Measurements from ENCODE around the gene NUP210.

Gene NUP210

DNA sequence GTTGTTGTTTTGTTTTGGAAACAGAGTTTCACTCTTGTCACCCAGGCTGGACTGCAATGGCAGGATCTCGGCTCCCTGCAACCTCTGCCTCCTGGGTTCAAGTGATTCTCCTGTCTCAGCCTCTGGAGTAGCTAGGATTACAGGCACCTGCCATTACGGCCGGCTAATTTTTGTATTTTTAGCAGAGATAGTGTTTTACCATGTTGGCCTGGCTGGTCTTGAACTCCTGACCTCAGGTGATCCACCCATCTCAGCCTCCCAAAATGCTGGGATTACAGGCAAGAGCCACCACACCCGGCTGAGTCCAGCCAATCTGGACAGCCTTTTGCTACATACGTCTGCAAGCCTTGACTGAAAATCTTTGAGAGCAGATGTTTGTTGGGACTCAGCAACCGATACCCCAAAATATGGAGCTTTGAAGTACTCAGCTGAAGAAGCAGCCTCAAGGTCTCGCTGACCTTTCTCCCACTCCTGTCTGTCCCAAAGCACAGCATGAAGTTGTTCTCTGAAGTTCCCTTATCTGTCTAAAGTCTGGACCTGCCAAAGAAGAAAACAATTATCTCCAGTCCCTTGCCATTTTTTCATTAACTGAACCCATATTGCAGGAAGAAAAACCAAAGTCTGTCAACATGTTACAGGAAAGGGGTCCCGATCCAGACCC lies 9.6 kb upstream of the NUP210 start:
- ATAC-seq: no peak

DNA sequence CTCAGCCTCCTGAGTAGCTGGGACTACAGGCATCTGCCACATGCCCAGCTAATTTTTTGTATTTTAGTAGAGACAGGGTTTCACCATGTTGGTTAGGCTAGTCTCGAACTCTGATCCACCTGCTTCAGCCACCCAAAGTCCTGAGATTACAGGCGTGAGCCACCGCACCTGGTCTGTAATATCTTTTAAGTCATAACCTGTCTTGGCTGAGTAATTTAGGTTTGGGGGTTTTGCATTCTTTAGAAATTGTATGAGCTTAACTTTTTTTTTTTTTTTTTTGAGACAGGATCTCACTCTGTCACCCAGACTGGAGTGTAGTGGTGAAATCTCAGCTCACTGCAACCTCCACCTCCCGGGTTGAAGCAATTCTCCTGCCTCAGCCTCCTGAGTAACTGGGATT lies 8.6 kb upstream of the NUP210 start:
- ATAC-seq: peak; percentile 53 to 73

DNA sequence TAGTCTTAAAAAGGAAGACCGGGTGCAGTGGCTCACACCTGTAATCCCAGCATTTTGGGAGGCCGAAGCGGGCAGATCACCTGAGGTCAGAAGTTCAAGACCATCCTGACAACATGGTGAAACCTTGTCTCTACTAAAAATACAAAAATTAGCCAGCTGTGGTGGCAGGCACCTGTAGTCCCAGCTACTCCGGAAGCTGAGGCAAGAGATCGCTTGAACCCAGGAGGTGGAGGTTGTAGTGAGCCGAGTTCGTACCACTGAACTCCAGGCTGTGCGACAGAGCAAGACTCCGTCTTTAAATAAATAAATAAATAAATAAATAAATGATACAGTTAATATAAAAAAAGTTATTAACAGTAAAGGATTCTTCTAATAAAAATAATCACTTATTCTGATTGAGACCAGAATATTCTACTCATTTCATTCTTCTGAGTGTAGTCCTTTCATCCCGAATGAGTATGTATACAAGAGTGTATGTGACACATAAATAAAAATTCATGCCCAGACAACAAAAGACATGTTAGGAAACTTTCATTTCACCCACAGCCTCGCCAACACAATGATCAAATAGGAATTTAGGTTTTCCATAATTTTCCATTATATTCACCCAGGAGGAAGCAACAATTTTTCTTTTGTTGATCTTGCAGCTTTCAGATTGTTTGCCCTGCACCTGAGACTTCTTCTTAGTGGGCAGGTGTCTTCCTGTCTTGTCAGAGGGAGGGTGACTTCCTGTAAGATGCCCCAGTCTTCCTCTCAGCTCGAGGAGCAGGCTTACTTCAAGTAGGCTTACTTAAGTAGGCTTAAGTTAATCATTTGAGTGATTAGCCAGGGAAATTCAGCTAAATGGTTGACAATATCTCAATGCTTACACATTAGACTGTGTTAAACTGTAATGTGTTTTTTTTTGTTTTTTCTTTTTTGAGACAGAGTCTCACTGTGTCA lies 7.8 kb upstream of the NUP210 start:
- peak; percentile 77 to 82 for ATAC-seq

DNA sequence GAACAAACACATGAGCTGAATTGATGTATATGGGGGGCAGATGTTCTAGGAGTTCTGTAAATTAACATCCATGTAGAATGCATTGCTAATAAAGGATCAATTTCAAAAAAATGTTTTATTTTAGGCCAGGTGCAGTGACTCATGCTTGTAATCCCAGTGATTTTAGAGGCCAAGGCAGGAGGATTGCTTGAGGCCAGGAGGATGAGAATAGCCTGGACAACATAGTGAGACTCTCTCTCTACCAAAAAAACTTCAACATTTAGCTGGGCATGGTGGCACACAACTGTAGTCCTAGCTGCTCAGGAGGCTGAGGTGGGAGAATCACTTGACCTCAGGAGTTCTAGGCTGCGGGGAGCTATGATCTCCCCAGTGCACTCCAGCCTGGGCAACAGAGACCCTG lies 6.5 kb upstream of the NUP210 start:
- no peak for ATAC-seq

DNA sequence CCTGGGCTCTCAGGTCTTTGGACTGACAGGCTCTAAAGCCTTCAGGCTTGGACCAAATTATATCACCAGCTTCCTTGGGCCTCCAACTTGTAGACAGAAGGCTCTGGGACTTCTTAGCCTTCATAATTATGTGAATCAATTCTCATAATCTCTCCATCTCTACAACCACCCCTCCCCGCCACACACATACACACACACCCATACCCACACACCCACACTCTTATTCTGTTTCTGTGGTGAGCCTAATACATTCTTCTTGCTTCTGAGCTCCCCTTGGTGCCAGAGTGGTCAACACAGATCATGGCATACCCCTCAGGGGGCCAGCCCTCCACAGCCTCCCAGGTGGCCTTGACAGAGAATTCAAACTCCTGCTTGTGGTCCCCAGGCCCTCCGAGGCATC lies 5.6 kb upstream of the NUP210 start:
- no peak for ATAC-seq

DNA sequence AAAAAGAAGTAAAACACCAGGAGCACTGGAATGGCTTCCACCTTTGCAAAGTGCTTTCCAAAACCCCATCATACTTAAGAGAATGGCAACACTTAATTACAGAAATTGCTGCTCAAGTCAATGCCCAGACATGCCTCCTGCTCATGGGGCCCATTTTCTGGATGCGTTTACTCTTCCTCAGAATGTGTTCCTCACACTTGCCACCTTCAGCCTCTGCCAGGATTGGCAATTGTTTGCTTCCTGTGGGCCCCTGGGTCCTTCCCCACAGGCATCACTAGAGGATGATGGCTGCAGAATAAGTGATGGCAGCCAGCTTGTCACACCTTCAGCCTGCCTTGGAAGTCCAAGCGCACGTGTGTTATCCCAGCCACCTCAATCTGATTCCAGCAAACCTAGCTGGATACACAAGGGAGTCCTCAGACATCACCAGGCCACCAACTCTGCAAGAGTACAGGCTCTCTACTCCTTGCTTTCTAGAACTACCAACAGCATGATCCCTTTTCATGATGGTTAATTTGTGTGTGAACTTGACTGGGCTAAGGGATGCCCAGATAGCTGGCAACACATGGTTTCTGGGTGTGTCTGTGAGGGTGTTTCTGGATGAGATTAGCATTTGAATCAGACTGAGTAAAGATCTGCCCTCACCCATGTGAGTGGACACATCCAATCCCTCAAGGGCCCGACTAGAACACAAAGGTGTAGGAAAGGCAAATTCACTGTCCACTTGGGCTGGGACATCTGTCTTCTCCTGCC lies 4.9 kb upstream of the NUP210 start:
- ATAC-seq: no peak

DNA sequence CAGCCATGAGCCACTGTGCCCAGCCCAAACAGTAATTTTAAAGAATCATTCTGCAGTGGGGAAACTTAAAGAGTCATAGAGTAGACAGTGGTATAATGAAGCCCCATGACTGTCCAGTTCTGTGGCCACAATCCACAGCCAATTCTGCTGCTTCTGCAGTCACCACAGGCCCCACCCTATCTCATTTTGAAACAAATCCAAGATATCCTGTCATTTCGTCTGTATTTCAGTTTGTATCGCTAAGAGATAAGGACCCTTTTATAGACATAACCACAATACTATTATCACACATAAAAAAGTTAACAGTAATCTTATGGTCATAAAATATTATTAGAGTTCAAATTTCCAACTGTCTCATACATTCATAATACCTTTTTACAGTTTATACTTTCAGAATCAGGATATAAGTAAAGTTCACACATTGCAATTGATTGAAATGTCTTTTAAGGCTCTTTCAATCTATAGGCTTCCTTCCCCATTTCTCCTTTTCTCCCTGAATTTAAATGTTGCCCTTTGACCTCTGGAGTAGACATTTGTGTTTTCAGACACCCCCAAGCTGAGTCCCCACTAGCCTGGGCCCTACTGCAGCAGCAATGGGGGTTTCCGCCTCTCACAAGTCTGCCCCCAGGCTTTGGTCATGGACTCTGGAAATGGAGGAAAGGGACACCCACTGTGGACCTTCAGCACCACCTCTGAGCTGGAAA lies 4.2 kb upstream of the NUP210 start:
- no peak for ATAC-seq

DNA sequence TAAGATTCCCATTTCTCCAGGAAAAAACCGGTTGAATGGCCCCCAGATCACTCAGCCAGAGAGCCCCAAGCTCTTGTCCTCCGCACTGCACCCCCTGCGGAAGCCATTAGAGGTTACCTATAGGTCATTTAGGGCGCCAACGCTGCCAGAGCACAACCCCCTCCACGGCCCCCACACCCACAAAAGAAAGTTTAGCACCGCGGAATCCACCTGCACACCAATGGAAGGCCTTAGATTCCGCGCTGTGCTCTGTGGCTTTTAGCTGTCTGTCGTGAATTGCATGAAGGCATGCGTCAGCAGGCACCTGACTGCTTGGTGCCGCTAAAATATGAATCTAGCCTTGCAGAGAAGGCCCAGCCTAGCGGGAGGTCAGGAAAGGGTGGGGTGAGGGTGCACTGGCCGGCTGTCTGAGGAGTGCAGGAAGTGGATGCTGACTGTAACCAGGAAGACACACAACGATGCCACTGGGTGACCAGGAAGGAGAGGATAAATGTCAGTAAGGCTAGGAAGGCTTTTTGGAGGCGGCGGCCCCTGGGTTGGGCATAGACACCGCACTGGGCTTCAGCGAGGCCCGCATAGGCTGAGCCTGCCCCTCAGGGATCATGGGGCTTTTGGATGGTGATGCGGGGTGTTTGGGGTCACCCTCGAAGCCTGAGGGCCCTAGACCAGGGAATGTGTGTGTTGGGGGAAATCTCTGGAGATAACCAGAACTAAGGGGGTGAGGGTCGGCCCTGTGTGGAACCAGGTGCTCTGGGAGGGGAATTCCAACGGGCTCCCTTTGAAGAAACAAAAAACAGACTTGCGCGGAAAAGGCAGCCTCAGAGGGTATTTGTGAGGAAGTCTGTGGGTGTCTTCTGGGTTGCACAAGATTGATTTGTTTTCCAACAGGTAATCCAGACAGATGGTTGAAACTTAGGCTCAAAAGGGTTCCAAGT lies 976 bp upstream of the NUP210 start:
- peak; percentile 72 to 73 for ATAC-seq

DNA sequence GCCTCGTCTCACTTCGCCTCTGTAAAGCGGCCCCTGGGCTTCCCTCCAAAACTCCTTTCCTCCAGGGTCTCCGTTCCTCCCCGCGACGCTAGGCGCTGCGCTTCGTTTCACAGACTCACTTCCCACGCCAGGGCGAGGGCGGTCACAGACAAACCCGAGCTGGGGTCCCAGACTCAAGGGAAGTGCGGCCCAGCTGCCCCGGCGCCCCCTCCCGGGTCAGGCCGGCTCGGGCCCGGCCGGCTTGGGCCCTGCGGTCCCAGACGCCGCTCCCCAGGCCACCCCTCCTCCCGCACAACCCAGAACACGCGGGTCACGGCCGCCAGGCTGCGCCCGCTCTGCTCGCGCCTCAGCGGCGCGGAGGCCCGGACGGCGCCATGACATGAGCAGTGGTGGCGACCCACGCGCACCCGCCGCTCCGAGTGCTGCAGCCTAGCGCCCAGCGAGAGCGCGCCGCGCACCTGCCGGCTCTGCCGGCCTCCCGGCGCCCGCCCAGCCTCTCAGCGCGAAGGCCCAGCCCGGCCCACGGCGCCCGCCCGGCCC lies 547 bp downstream of the NUP210 start:
- ATAC-seq: peak; percentile 55 to 56

DNA sequence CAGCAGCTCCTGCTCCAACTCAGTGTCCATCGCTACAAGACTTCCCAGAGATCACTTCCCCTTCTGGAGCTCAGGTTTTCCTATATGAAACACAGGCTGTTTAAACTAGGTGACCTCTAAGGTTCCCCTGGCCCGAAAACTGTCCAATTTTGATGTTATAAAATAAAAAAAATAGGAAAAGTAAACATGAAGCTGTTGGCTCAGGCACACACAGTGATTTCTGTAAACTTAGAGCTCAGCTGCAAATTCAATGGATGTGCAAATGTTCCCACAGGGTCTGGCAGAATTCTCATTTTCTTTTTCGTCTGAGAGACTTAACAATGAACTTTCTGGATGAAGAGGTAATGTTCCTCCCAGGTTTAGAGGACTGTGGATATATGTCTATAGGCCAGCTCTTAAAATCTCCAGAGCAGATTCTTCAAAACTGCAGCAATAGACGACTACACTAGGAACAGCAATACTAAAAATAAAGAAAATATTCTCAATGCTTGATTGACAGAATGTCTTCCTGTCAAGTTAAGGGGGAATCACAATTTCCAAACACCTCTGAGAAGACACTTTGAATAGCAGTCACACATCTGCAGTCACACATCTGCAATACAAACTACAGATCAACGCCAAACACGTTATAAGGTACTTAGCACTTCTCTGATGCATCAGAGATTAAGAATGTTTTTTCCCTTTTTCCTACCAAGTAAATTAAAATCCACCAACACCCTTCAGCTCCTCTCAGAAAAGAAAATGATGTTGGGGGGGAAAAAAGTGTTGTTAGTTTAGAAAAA lies 2.8 kb downstream of the NUP210 start:
- no peak for ATAC-seq

DNA sequence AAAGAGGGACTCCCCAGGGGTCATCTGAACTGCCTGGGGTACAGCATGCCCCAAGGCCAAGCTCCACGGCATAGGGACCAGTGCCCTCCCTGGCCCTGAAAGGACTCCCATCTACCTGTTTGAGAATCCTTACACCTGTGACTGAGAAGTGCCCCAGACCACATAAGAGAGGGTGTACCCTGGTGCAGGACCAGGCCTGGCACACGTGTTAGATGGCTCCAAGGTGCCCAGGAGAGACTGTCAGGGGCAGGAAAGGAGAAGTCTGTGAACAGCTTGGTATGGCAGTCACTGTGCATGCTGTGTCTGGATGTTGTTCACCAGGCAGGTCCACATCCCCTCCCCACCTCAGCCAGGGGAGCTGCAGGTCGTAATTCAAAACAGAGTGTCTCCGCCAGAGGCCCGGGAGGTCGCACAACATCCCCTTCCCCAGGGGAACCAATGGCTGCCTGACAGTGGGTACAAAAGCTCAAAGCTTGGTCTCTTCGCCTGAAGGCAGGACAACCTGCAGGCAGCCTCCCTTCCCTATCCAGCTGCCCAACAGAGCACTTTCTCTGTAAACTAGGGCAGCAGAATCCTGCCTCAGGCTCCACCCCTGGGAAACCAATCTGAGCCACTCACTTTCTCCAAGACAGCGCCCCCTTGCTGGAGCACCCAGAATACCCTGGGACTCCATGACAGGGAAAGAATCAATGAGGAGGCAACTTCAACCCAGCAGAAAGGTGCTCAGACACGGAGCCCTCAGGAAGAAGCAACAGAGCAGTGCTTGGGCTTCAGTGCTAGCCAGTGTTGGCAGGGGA lies 3.9 kb downstream of the NUP210 start:
- ATAC-seq: no peak

DNA sequence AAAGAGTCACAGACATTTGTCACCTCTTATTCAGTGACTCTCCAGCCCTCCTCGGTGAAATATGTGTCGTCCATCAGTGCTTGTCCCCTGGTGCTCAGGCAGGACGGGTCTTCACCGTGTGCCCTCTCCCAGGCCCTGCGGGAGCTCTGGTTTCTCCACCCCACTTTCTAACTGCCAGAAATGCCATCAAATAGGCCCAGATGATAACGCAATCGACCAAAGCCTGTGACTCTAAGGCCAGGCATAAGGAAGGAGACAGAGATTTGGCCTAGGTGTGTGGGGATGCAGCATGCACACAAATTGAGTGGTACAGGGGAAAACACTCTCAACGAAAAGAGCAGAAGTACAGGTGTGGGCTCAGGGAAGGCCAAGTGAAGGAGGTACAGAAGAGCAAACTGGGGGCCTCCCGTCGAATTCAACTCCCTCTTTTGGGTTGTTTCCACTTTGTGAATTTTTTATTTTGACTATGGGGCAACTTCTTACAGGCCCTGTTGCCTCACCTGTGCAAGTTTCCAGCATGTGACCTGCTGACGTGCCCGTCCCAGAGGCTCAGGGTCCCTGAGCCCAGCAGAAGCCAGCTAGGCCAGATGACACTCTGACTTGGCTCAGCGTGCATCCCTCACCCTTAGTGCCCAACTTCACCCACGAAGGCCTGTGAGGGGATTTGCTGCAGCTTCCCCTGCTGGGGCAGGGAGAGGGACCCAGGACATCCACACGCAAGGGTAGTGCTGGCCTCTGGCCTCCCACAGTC lies 4.7 kb downstream of the NUP210 start:
- ATAC-seq: no peak

DNA sequence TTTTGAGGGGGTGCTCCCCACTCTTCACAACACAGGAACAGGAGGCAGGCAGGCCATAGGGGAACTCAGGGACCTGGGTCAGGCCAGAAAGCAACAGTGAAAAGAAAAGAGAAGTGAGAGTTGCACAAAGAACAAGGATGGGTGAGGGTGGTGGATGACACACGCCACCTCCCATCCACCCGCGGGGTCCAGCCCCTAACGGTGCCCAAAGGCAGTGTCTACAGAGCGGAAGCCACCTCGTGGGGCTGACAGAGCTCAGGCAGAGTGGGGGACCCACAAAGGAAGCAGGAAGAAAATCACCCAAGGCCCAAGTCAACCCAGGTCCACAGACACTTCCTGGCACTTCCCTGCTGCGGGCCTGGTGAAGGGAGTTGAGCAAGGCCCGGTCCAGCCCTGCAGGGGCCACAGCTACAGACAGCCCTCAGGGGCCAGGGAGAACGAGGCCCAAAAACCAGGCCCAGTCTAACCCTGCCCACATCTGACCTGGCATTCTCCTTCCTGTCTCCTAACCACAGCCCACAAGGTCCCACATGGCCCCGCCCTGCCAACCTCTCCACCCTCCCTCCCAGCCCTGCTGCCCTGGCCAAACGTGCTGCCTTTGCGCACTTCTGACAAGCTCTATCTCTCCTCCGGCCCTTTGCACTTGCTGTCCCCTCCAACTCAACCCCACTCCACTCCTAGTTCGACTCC lies 5.9 kb downstream of the NUP210 start:
- peak; percentile 87 to 88 for ATAC-seq

DNA sequence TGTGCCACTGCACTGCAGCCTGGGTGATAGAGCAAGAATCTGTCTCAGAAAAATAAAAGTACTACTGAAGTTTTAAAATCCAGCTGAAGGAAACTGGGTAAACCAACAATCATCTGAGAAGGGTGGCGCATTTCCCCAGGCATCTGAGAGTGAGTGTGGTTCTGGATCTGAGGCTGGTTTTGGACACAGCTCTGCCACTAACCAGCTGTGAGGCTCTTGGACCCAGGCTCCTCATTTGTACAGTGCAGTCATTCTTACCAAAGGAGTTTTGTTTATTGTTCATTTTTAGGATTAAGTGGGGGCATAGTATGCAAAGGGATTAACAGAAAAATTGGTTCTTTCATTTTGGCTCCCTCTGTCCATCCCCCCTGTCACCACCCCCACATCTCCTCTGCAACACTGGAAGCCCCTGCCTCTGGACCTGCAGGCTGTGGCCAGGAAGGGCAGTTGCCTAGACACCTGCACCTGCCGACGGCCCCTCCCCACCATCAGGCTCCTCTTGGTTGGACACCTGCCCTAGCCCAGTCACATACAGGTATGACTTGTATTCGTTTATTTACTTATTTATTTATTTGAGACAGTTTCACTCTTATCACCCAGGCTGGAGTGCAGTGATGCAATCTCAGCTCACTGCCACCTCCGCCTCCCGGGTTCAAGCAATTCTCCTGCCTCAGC lies 8.8 kb downstream of the NUP210 start:
- ATAC-seq: no peak

DNA sequence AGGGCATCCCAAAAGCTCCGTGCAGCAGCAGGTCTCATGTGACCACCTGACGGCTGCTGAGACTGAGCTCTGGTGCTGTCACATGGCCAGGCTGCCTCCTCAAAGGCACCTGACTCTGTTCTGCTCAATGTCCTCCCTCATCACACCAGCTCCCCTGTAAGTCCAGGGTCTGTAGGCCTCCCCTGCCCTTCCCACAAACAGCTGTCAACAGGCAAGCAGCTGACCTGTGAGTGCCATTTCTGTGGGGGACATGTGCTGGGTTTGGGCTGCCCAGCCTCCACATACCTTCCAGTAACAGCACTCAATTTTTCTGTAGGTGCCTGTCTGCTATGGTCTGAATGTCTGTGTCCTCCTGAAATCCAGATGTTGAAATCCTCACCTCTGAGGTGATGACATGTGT lies 11.2 kb downstream of the NUP210 start:
- ATAC-seq: no peak

DNA sequence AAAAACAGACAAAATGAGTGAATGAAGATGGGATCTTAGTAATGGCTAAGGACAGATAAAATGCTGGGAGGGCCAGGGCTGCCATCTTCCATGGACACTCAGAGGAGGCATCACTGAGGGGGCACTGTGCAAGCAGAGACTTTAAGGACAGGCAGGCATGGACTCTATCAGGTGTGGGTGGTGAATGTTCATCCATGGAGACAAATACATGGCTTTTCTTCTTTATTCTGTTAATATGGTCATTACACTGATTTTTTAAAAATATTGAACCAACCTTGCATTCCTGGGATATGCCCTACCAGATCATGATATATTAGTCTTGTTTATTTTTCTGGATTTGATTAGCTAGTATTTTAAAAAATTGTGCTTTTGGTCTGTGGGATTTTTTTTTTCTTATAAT lies 12.2 kb downstream of the NUP210 start:
- no peak for ATAC-seq

DNA sequence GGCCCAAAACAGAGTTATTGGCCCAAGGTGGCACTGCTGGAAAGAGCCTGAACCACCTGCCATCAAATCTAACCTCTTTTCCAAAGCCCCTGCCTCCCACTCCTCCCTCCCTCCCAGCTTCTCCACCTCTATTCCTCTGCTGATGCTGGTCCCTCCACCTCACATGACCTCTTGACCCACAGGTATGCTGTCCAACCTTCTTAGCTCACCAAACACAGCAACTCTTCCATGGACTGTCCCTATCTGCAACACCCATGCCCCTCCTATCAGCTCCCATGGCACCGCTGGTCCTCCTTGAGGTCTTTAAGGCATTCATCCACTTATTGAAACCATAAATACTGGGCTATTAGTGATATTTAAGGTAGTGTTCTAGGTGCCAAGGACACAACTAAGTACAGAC lies 12.6 kb downstream of the NUP210 start:
- no peak for ATAC-seq

DNA sequence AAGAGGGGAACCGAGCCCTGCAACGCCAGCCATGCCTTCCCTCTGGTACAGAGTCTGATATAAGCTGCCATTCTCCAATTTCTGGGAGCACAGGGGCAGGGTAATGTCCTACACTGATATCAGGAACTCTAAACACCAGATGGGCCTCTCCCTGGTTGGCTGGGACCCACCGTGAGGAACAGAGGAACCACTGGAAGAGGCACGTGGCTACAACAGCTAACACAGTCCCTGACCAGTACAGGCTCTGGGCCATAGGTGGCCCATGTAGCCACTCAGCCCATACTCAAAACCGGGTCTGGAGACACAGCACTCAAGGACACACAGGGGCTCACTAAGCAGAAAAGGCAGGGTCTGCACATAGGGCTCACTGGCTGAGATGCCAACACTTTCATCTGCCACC lies 13.9 kb downstream of the NUP210 start:
- ATAC-seq: no peak
